ENCODE measurements around the gene PHETA2.
"Not testable (repeated sequence)": the region's sequence is repeated elsewhere in the genome, so short reads cannot be mapped to it uniquely, and the experiment has no call there.

The PHETA2 gene

DNA sequence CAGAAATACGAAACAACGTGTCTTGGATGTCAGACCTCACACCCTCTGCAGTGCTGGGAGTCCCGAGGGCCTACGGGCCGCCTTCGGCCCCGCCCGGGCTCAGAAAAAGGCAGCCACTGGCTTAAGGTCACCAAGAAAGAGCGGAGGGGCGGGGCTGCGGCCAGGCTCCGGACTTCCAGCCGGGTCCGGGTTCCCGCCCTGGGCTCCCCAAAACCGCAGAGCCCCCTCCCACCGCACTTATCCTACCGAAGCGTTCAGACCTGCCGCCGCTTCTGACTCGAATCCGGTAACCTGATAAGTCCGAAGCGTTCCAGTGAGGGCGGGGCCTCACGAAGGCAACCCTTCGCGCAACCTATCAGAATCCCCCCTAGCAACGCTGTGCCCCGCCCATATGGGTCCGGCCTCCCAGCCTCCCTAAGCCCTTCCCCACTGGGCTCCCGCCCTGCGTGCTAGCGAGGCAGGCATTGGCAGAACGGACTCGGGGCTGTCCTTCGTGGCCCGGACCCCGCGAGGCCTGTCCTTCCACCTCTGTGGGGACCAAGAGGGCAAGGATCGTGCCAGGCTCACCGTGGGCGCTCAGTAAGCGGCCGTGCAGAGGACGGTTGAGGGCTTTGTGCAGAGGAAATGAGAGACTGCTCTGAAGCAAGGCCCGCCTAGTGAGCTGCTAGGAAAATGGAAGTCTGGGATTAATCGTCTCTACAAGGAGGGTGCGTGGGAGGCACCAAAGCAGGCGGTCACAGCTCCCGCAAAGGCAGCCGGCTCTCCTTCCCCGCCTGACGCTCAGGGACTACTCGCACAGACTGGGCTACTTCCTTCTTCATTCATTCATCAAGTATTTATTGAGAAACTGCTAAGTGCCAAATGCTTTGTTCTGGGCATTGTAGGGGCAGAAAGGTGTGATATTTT, 3.3 kb upstream of the PHETA2 start, which contains the start of gene NAGA:
TSS of gene NAGA (minus strand) at position 296 of the 906 bp plus-strand sequence. CDS start 515 bp downstream, outside the sequence.
- DNase-seq = peak; percentile 90

GRCh38 chr22:42071508-42071907, 2.5 kb upstream of the PHETA2 start:
- not testable (repeated sequence) for DNase-seq

DNA sequence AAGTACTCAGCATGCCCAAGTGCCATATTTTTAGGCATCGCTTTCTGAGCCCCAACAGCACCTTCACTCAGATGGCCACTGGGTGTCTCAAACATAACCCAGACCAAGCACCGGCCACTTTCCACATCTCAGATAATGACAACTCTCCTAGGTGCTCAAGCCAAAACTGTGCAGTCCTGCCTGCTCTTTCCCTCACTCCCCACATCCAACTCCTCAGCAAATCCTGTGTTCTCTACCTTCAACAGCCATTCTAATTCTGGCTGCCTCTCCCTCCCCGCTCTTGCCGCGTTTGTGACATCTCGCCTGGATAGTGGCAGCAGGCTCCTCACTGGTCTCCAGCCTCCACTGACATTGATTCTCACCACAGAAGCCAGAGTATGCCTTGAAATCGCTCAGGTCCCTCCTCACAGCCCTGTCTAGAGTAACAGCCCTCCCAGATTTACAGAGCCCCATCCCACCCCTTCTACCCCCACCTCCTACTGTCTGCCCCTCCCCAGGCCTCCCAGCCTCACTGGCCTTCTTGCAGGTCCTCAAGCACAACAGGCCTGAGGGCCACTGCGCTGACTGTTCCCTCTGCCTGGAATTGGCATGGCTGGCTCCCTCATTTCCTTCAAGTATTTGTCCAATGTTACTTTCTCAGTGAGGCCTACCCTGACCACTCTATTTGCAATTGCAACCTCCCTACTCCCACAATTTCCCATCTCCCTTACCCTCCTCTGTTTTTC, 1.3 kb upstream of the PHETA2 start:
- DNase-seq = no peak

GRCh38 chr22:42073621-42074041, 417 bp upstream of the PHETA2 start:
- DNase-seq = no peak

- no peak for DNase-seq
Observed at GRCh38 chr22:42074846-42075676, 1.0 kb downstream of the PHETA2 start.

DNA sequence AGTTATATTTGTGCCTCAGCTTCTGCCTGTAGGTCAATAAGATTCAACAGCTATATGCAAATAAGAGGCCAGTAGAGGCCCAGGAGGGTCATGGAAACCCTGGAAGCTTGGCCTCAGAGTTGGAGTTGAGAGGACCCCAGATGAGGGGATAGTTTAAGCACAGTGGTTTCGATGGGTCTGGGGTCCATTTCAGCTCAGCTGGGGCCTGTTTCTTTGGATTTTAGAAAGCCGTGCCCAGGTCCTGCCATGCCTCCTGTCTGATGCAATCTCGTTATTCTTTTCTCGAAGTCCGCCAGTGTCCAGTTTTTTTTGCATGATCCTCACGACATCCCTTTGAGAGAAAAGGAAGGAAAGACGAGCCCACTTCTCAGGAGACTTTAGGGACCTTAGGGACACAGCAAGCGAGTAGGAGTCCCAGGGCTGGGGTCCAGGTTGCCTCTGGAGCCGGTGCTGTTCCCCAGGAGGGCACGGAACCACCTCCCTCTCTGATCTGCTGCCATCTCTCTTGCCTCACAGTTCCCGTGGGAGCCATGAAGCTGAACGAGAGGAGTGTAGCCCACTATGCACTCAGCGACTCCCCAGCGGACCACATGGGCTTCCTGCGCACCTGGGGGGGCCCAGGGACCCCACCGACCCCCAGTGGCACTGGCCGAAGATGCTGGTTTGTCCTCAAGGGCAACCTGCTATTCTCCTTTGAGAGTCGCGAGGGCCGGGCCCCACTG, 2.9 kb downstream of the PHETA2 start:
- DNase-seq = no peak

- DNase-seq = no peak
Observed at GRCh38 chr22:42077486-42078125, 3.6 kb downstream of the PHETA2 start.

- peak; percentile 42 for DNase-seq
Observed at GRCh38 chr22:42078469-42079318, 4.6 kb downstream of the PHETA2 start.

GRCh38 chr22:42079319-42080251, 5.5 kb downstream of the PHETA2 start, which contains the start of gene SMDT1:
Gene SMDT1, plus strand, starts transcription at chr22:42079700. Its CDS starts 69 bp downstream, at chr22:42079769.
- peak; percentile 98 for DNase-seq

DNA sequence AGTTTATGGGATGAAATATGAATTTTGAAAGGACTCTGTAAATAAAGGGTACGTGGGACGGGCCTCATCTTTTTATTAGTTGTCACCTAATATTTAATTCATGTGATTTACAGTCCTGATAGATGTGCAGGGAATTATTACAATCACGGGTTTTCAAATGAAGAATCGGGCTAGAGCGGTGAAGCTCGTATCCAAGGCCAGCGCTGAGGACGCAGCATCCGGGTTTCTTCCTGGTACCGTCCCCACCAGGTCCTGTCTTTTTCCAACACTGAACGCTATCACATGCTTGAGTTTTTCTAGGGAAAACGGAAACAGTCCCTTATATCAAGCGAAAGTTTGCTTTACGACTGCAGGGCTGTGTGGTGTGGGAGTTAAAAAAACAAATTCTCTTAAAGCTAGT, 6.2 kb downstream of the PHETA2 start:
- DNase-seq = no peak

DNA sequence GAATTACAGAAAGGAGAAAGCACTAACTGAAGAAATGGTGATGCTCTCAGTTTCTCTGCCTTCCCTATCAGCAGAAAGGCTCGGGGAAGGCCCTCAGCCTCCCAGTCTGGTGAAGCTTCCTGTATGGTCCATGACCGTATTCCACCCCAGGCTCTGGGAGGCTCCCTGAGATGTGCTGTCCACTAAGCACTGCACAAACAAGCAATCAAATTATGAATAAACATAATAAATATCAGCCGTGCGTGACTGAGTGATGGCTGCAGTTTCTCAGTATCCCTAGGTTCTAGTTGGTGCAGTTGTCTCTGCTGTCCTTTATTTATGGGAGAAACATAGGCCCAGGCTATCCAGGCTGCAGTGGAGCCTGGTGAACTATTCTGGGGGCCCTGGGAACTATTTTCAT, 9.1 kb downstream of the PHETA2 start:
- DNase-seq = no peak

- no peak for DNase-seq
Observed at GRCh38 chr22:42084874-42085273, 10.8 kb downstream of the PHETA2 start.

GRCh38 chr22:42086051-42086450, 12.0 kb downstream of the PHETA2 start:
- no peak for DNase-seq

DNA sequence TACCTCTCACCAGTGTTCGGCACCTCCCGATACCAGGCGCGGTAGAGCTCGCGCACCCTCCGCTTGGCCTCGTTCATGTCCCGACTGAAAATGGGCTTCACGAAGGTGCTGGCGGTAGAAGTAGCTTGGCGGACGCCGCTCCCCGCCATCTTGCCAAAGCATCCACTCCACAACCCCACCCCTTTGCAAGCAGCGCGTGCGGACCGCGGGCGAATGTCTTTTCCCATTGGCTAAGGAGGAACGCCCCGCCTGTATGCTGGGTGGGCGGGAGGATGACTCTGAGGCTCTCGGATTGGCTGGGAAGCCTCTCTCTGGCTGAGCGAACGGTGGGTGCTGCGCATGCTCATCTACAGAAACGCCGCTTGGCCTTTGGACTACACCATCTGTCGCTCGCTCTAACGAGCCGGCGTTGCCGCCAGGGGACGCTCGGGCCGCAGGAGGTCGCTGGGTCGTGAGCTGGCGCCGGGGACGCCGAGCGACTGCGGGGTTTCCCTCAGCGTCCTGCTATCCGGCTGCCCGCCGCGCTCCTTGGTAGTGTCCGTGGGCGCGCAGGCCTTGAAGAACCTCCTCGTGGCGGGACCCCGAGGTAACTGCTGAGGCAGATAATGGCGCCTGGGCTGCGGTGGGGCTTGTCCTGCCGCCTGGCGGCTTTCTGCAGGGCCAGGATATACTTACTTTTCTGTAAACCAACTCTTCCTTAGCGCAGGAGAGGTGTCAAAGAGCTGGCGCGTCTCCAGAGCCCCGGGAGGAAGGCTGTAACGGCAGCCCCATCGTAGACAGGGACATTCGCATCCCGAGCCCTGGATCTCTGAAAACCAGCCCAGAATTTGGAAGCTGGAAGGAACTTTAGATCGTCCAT, 16.8 kb downstream of the PHETA2 start, which contains the start of gene NDUFA6:
TSS of gene NDUFA6 (minus strand) at position 177 of the 859 bp plus-strand sequence. CDS start at position 149, 28 bp downstream.
- DNase-seq = peak; percentile 97

DNA sequence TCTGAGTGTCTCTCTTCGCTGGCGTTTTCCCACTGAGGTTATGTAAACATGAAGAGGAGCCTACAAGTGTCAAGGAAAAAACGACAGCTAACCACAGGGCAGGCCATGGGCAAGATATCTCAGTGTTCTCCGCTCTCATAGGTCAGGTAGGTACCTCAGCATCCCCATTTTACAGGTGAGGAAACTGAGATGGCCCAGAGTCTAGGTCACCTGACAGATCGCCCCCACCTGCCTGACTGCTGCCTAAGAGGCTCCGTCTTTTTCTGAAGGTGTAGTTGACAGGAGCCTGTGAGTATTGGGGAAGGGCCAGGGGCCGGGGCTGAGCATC, 17.4 kb downstream of the PHETA2 start:
- no peak for DNase-seq

- DNase-seq = no peak
Observed at GRCh38 chr22:42101199-42101598, 27.2 kb downstream of the PHETA2 start.

DNA sequence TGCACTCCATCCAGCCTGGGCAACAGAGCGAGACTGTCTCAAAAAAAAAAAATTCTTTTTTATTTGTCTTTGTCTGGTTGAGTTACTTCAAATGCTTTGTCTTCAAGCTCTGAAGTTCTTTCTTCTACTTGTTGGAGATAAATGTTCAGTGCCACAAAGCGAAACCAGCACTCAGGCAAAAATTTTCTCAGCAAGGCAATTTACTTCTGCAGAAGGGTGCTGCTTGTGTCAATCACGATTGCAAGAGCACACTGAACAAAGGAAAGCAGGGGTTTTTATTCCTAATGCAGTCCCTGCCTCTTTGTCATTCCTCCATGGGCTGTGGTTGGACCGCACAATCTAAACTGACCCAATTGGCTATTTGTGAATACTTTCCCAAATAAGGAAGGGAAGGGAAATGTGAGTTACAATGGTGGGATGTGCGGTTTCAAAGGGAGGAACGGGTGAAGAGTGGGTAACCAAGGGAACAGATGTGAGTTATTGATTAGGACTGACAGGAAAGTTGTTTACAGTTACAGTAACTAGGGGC, 30.3 kb downstream of the PHETA2 start:
- DNase-seq = not testable (repeated sequence)

DNA sequence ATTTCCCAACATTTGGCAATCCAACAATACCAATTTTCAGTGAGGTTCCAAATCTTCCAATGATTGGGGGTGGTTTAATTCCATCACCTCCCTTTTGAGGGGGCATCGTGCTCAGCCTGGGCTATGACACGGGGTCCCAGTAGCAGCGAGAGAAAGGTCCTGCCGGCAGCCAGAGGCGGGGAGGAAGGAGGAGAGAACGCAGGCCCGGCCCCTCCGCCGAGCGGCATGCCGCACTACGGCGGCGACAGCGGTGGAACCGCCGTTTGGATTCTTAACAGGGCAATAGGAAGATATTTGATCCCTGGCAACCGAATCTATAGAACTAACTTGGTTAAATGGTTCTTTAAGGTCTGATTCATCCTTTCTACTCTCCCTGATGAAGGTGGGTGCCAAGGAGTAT, 34.8 kb downstream of the PHETA2 start:
- no peak for DNase-seq

Data from effector CD8-positive, alpha-beta T cell (primary cell).